Body of pancreas (tissue), 4 donors: ENCODE measurements around the gene PLA2G12A.

Experiments used
- CTCF ChIP-seq, 7 experiments: fragments of 450-650 bp in 4 of 7; fragments of 200-600 bp in 3 of 7; sonication (generic) in 3 of 7; IDR thresholded peaks; one replicate each; pipeline ENCODE4 v1.5.1; 2016 to 2019; ENCODE audit warnings: antibody characterized with exemption in 7 of 7
- POLR2A ChIP-seq, 3 donors: fragments of 450-650 bp; IDR thresholded peaks; one replicate each; pipeline ENCODE4 v1.6.1; 2016; ENCODE audit warnings: antibody characterized with exemption in 3 of 3, mild to moderate bottlenecking in 2 of 3

GRCh38 chr4:109708435-109708834 is 21.4 kb downstream of the PLA2G12A start:
- no peak for TF ChIP-seq POLR2A (IDR thresholded peaks at IDR 0.05)
- no peak for TF ChIP-seq CTCF (IDR thresholded peaks at IDR 0.05)
